DND-41 (cell line): ENCODE measurements around the gene MAGI3.

Source experiments
- ATAC-seq: fragments of 200-7000 bp; cut with Tn5 transposase; 3 replicates; pipeline ENCODE4 v1.9.1; 2021; ENCODE audit warnings: low read depth; ENCODE audit not compliant: insufficient read depth
- DNase-seq: peaks from one replicate; pipeline ENCODE4 v3.0.0-alpha.2; 2020
- H2AFZ ChIP-seq: 2 replicates; pipeline ENCODE4 v1.6.0; 2012; ENCODE audit warnings: low read depth, low read length
- H3K27ac ChIP-seq: 2 replicates; pipeline ENCODE4 v1.5.1; 2012; ENCODE audit warnings: low read length, inconsistent platforms
- H3K27me3 ChIP-seq: fragments of 200-600 bp; sonication (generic); 2 replicates; pipeline ENCODE4 v1.6.0; 2012; ENCODE audit warnings: low read length, mild to moderate bottlenecking, inconsistent platforms; ENCODE audit not compliant: insufficient read depth, poor library complexity
- H3K36me3 ChIP-seq: 2 replicates; pipeline ENCODE4 v1.5.1; 2012; ENCODE audit warnings: low read length, inconsistent platforms; ENCODE audit not compliant: insufficient read depth
- H3K4me1 ChIP-seq: 2 replicates; pipeline ENCODE4 v1.5.1; 2012; ENCODE audit warnings: mild to moderate bottlenecking, low read length; ENCODE audit not compliant: insufficient read depth
- H3K4me2 ChIP-seq: 2 replicates; pipeline ENCODE4 v1.6.0; 2012; ENCODE audit warnings: mild to moderate bottlenecking, moderate library complexity, low read length, inconsistent platforms; ENCODE audit not compliant: insufficient read depth
- H3K4me3 ChIP-seq, 2 experiments: fragments of 200-600 bp in 1 of 2; shearing (Covaris generic) in 1 of 2; 2 replicates each; pipeline ENCODE4 v1.5.1; 2012 to 2016; ENCODE audit warnings: inconsistent platforms in 2 of 2, low read length in 2 of 2, mild to moderate bottlenecking in 2 of 2, low read depth in 1 of 2, moderate library complexity in 1 of 2
- H3K79me2 ChIP-seq: 2 replicates; pipeline ENCODE4 v1.6.0; 2012; ENCODE audit warnings: low read length, inconsistent platforms; ENCODE audit not compliant: insufficient read depth
- H3K9ac ChIP-seq: 2 replicates; pipeline ENCODE4 v1.6.0; 2012; ENCODE audit warnings: low read depth, mild to moderate bottlenecking, inconsistent platforms, low read length, moderate library complexity
- H3K9me3 ChIP-seq: 2 replicates; pipeline ENCODE4 v1.5.1; 2012; ENCODE audit warnings: low read length, moderate library complexity, mild to moderate bottlenecking, inconsistent platforms; ENCODE audit not compliant: insufficient read depth, severe bottlenecking
- H4K20me1 ChIP-seq: 2 replicates; pipeline ENCODE4 v1.6.0; 2012; ENCODE audit warnings: low read length; ENCODE audit not compliant: insufficient read depth
- CTCF ChIP-seq: IDR thresholded peaks from 2 replicates; pipeline ENCODE4 v1.5.1; 2012; ENCODE audit warnings: borderline replicate concordance, low read length, moderate library complexity, mild to moderate bottlenecking; ENCODE audit not compliant: poor library complexity, severe bottlenecking; ENCODE audit errors: extremely low read depth
- EZH2 ChIP-seq: IDR thresholded peaks from 3 replicates; pipeline ENCODE4 v1.6.1; 2012; ENCODE audit warnings: borderline replicate concordance, low read depth, mild to moderate bottlenecking, moderate library complexity, low read length, inconsistent platforms; ENCODE audit not compliant: severe bottlenecking

Gene MAGI3

GRCh38 chr1:113530021-113530420, 139.7 kb downstream of the MAGI3 start:
- TF ChIP-seq CTCF (no peak), EZH2 (no peak)
- Histone ChIP-seq H3K4me3 (no peak overlapping the region), H3K9ac (no peak overlapping the region), H2AFZ (no peak overlapping the region), H4K20me1 (no peaks in the 10 kb centered on the region), H3K27ac (no peak overlapping the region), H3K4me2 (no peak overlapping the region), H3K36me3 (no peaks in the 10 kb centered on the region), H3K27me3 (no peaks in the 10 kb centered on the region), H3K9me3 (no peaks in the 10 kb centered on the region), H3K4me1 (no peaks in the 10 kb centered on the region), H3K79me2 (no peaks in the 10 kb centered on the region)
- no peak for DNase-seq
- no peak for ATAC-seq

- H3K27me3 ChIP-seq = no peaks in the 10 kb centered on the region
- H3K9me3 ChIP-seq = no peaks in the 10 kb centered on the region
- H3K9ac ChIP-seq = no peak overlapping the region
- TF ChIP-seq CTCF = no peak
- no peak for TF ChIP-seq EZH2
- no peak overlapping the region for H3K4me2 ChIP-seq
- no peak overlapping the region for H3K4me3 ChIP-seq
- no peak overlapping the region for H2AFZ ChIP-seq
- H3K36me3 ChIP-seq = no peaks in the 10 kb centered on the region
- DNase-seq (no peak), ATAC-seq (no peak)
- no peaks in the 10 kb centered on the region for H3K4me1 ChIP-seq
- H3K27ac ChIP-seq = no peak overlapping the region
- H4K20me1 ChIP-seq = no peaks in the 10 kb centered on the region
- H3K79me2 ChIP-seq = no peaks in the 10 kb centered on the region
Observed at GRCh38 chr1:113531321-113531720, 141.0 kb downstream of the MAGI3 start.

GRCh38 chr1:113533061-113533460, 142.7 kb downstream of the MAGI3 start:
- H3K27ac ChIP-seq = no peak overlapping the region
- H3K79me2 ChIP-seq = no peaks in the 10 kb centered on the region
- no peaks in the 10 kb centered on the region for H4K20me1 ChIP-seq
- H3K4me1 ChIP-seq = no peaks in the 10 kb centered on the region
- H3K4me2 ChIP-seq = no peak overlapping the region
- H3K9ac ChIP-seq = no peak overlapping the region
- TF ChIP-seq CTCF = no peak
- no peak for TF ChIP-seq EZH2
- no peaks in the 10 kb centered on the region for H3K27me3 ChIP-seq
- no peak for DNase-seq
- H3K9me3 ChIP-seq = no peaks in the 10 kb centered on the region
- H2AFZ ChIP-seq = no peak overlapping the region
- no peaks in the 10 kb centered on the region for H3K36me3 ChIP-seq
- no peak overlapping the region for H3K4me3 ChIP-seq
- no peak for ATAC-seq
